HL-60 (cell line): Measurements from ENCODE around the gene PIK3CA.
A peak's percentile ranks its signal among the peaks of the same experiment; 100 is the strongest.
"Not testable (repeated sequence)": the region's sequence is repeated elsewhere in the genome, so short reads cannot be mapped to it uniquely, and the experiment has no call there.

Source experiments
- DNase-seq, 2 experiments: peaks; one replicate each; pipeline ENCODE4 v3.0.0-alpha.2; 2010 to 2020; ENCODE audit warnings: low read depth in 1 of 2, low spot score in 1 of 2
- H3K27ac ChIP-seq: fragments of 250-450 bp; sonication (Bioruptor Pico); replicated peaks from 2 replicates; pipeline ENCODE4 v1.5.1; 2020; ENCODE audit warnings: mild to moderate bottlenecking, moderate library complexity
- H3K27me3 ChIP-seq: fragments of 250-450 bp; sonication (Bioruptor Pico); 2 replicates; pipeline ENCODE4 v1.5.1; 2021; ENCODE audit warnings: mild to moderate bottlenecking, moderate library complexity; ENCODE audit not compliant: insufficient read depth, poor library complexity, severe bottlenecking
- H3K4me3 ChIP-seq: replicated peaks from 2 replicates; pipeline ENCODE4 v1.5.1; 2011; ENCODE audit warnings: mild to moderate bottlenecking, control low read depth, low read length; ENCODE audit not compliant: insufficient read depth
- CTCF ChIP-seq: IDR thresholded peaks from one replicate; pipeline ENCODE4 v1.5.1; 2011; ENCODE audit warnings: low read length, control low read depth, inconsistent platforms; ENCODE audit not compliant: insufficient read depth
- GABPA ChIP-seq: IDR thresholded peaks from 2 replicates; pipeline ENCODE4 v1.6.1; 2012; ENCODE audit warnings: low read depth
- POLR2AphosphoS5 ChIP-seq: IDR thresholded peaks from 2 replicates; pipeline ENCODE4 v1.6.1; 2012; ENCODE audit warnings: low read depth
- SPI1 ChIP-seq: IDR thresholded peaks from 2 replicates; pipeline ENCODE4 v1.6.1; 2012; ENCODE audit warnings: low read depth, mild to moderate bottlenecking, borderline replicate concordance
- TF ChIP-seq, protein P1 (sequence below): IDR thresholded peaks from 2 replicates; pipeline ENCODE4 v1.6.1; 2012; ENCODE audit warnings: low read depth; ENCODE audit not compliant: insufficient replicate concordance

Gene PIK3CA

GRCh38 chr3:179257742-179258141 is 109.6 kb downstream of the PIK3CA start:
- H3K27me3 ChIP-seq, H3K4me3 ChIP-seq, DNase-seq, H3K27ac ChIP-seq: not testable (repeated sequence)

- TF ChIP-seq SPI1, result no peak
- no peak for TF ChIP-seq GABPA
- TF ChIP-seq, protein P1, sequence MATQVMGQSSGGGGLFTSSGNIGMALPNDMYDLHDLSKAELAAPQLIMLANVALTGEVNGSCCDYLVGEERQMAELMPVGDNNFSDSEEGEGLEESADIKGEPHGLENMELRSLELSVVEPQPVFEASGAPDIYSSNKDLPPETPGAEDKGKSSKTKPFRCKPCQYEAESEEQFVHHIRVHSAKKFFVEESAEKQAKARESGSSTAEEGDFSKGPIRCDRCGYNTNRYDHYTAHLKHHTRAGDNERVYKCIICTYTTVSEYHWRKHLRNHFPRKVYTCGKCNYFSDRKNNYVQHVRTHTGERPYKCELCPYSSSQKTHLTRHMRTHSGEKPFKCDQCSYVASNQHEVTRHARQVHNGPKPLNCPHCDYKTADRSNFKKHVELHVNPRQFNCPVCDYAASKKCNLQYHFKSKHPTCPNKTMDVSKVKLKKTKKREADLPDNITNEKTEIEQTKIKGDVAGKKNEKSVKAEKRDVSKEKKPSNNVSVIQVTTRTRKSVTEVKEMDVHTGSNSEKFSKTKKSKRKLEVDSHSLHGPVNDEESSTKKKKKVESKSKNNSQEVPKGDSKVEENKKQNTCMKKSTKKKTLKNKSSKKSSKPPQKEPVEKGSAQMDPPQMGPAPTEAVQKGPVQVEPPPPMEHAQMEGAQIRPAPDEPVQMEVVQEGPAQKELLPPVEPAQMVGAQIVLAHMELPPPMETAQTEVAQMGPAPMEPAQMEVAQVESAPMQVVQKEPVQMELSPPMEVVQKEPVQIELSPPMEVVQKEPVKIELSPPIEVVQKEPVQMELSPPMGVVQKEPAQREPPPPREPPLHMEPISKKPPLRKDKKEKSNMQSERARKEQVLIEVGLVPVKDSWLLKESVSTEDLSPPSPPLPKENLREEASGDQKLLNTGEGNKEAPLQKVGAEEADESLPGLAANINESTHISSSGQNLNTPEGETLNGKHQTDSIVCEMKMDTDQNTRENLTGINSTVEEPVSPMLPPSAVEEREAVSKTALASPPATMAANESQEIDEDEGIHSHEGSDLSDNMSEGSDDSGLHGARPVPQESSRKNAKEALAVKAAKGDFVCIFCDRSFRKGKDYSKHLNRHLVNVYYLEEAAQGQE, result no peak
- TF ChIP-seq CTCF, result no peak
- no peak for TF ChIP-seq POLR2AphosphoS5
- H3K27me3 ChIP-seq, result no peaks in the 10 kb centered on the region
- no peak overlapping the region for H3K4me3 ChIP-seq
These were observed 110.7 kb downstream of the PIK3CA start for GRCh38 chr3:179258820-179259219.

DNA sequence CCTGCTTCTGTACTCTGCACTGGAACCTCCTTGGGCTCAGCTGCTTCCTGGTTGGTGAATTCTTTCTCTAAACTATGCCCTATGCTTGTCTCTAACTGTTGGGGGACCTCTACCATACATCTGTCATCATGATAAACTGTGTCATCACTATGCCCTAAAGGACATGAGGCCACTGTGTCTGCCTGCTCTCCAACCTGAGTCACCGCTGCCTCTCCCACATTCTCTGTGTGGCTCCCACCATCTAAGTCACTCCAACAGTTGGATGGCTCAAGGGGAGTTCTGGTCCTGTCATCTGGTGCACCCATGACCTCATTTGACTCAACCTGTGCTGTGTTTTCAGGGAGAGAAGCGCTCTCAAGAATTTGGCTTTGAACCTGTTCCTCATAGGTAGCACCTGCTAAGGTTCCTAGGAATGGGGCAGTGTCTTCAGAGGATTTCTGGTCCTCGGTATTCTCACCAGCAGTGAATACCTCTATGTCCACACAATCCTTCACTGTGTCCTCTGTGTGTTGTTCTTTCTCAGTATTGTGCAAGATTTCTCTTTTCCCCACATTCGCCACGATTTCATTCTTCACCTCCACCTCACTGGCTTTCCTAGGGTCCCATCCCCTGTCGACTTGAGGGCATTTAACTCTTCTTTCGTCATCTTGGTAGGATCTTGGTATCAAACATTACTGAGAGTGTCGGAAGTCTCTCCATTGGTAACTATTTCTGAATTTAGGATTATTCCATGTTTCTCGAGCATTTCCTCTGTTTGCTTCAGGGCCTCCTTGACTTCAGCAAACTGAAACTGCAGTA is 112.0 kb downstream of the PIK3CA start:
- H3K4me3 ChIP-seq, H3K27me3 ChIP-seq, H3K27ac ChIP-seq, DNase-seq: not testable (repeated sequence)

More at GRCh38 chr3:179258820-179259219, 110.7 kb downstream of the PIK3CA start:
- no peak for DNase-seq
- H3K27ac ChIP-seq, result no peak overlapping the region

- peak; percentile 21 to 67 for DNase-seq
- no peak overlapping the region for H3K27ac ChIP-seq
- no peaks in the 10 kb centered on the region for H3K27me3 ChIP-seq
- TF ChIP-seq SPI1 (no peak), CTCF (no peak), POLR2AphosphoS5 (0 out of 2 replicates have a peak, but pooled peaks have one; percentile 28), GABPA (no peak)
- TF ChIP-seq, protein P1, result peak; percentile 34
- H3K4me3 ChIP-seq, result peak overlapping the region; percentile 48
These were observed 113.0 kb downstream of the PIK3CA start for GRCh38 chr3:179260949-179261765.
